Measurements from ENCODE around the gene PCDHB11.
"Not testable (repeated sequence)": the region's sequence is repeated elsewhere in the genome, so short reads cannot be mapped to it uniquely, and the experiment has no call there.

Gene PCDHB11

GRCh38 chr5:141199359-141200235, at the start of gene PCDHB11:
Gene PCDHB11, plus strand, starts transcription at chr5:141199627. Its CDS starts 148 bp downstream, at chr5:141199775.
- TF ChIP-seq CTCF (conservative IDR thresholded peaks at IDR 0.05; ENCODE audit: low read depth, low read length) = no peak
- no peak within 1 kb of the TSS for H3K4me3 ChIP-seq (ENCODE audit: low read length)
- DNase-seq (ENCODE audit: low read depth) = no peak

- DNase-seq (ENCODE audit: low read depth) = no peak
- no peak within 1 kb of the TSS for H3K4me3 ChIP-seq (ENCODE audit: low read length)
- TF ChIP-seq CTCF (conservative IDR thresholded peaks at IDR 0.05; ENCODE audit: low read depth, low read length) = no peak
Observed at GRCh38 chr5:141149812-141150211, 49.6 kb upstream of the PCDHB11 start, which contains the start of gene PCDHB6. Gene PCDHB6, plus strand, starts transcription at chr5:141150057. Its CDS starts 201 bp downstream, at chr5:141150258.

GRCh38 chr5:141150224-141150992, 49.0 kb upstream of the PCDHB11 start:
- H3K4me3 ChIP-seq (ENCODE audit: low read length) = no peak overlapping the region
- TF ChIP-seq CTCF (conservative IDR thresholded peaks at IDR 0.05; ENCODE audit: low read depth, low read length) = no peak
- no peak for DNase-seq (ENCODE audit: low read depth)

GRCh38 chr5:141150993-141151325, 48.5 kb upstream of the PCDHB11 start:
- no peak overlapping the region for H3K4me3 ChIP-seq (ENCODE audit: low read length)
- DNase-seq (ENCODE audit: low read depth) = no peak
- no peak for TF ChIP-seq CTCF (conservative IDR thresholded peaks at IDR 0.05; ENCODE audit: low read depth, low read length)

- H3K4me3 ChIP-seq (ENCODE audit: low read length); DNase-seq (ENCODE audit: low read depth): not testable (repeated sequence)
Observed at GRCh38 chr5:141151632-141152031, 47.8 kb upstream of the PCDHB11 start.

- not testable (repeated sequence) for H3K4me3 ChIP-seq (ENCODE audit: low read length); DNase-seq (ENCODE audit: low read depth)
Observed at GRCh38 chr5:141152096-141152495, 47.3 kb upstream of the PCDHB11 start.

- TF ChIP-seq CTCF (conservative IDR thresholded peaks at IDR 0.05; ENCODE audit: low read depth, low read length) = no peak
- no peak for DNase-seq (ENCODE audit: low read depth)
- no peak overlapping the region for H3K4me3 ChIP-seq (ENCODE audit: low read length)
Observed at GRCh38 chr5:141155540-141156374, 43.7 kb upstream of the PCDHB11 start.

GRCh38 chr5:141157356-141157755, 42.1 kb upstream of the PCDHB11 start:
- not testable (repeated sequence) for H3K4me3 ChIP-seq (ENCODE audit: low read length); DNase-seq (ENCODE audit: low read depth)

GRCh38 chr5:141157901-141158300, 41.5 kb upstream of the PCDHB11 start:
- not testable (repeated sequence) for DNase-seq (ENCODE audit: low read depth); H3K4me3 ChIP-seq (ENCODE audit: low read length)

Data from retinal pigment epithelial cell (primary cell).